Measurements from ENCODE around the gene SMYD3. TPM values are rescaled to one million over a fixed set of nuclear protein-coding genes. Genes with fewer than 3 reads are reported as not detected.

The SMYD3 gene
- total and polyA plus RNA-seq, 2 of the 13 experiments (the other 11 are each of a cell fraction or from before 2014, with no cell fraction given) = 27.7 to 35.8 TPM

DNA sequence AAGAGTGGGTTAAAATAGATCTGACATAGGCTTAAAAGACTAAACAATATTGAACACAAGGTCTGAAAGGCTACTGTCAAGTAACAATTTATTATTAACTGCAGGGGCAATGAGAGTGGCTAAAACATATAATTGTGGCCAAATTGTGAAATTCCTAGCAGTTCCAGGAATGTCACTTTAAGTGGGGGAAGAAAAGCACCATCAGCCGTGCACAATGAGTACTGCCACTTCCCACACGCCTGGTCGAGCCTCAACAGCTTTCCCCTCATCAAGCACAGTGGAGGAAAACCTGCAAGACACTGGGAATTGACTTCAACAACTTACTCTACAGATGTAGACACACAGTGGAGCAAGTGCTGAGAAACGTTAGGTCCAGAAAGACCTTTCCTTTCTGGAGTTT, 42.6 kb upstream of the SMYD3 start:
- intact Hi-C loops (cut with micrococcal nuclease; ENCODE audit: unreplicated experiment) (no loop called here), in situ Hi-C loops (cut with HindIII; ENCODE audit: extremely low pct_ligation_motif_present, low pct_unique_long_range_greater_than_20kb) (no loop called here)
- Histone ChIP-seq H3K27me3 (ENCODE audit: control insufficient read depth in 1 of 2, insufficient read depth in 2 of 2, low read length in 2 of 2) (no peaks in the 10 kb centered on the region), H3K9ac (ENCODE audit: insufficient read depth, low read depth, low read length) (no peak overlapping the region), H3K9me3 (ENCODE audit: low read length) (no peaks in the 10 kb centered on the region), H4K20me1 (ENCODE audit: insufficient read depth, low read length) (no peaks in the 10 kb centered on the region; the same call in 1 of the 2 replicates), H3K27ac (ENCODE audit: extremely low read length, insufficient read depth, low read length) (no peak overlapping the region), H2AFZ (ENCODE audit: low read length) (no peak overlapping the region), H3K36me3 (replicated peaks in 1 of 2; ENCODE audit: control insufficient read depth in 1 of 2, insufficient read depth in 2 of 2, low read length in 2 of 2) (peaks cover 23 to 57% of the 10 kb centered on the region in 2 experiments), H3K4me1 (ENCODE audit: insufficient read depth, low read length) (no peaks in the 10 kb centered on the region), H3K4me3 (replicated peaks in 1 of 3; ENCODE audit: insufficient read depth in 1 of 3, low read depth in 2 of 3, low read length in 3 of 3) (no peak overlapping the region), H3K4me2 (ENCODE audit: low read depth, low read length) (no peak overlapping the region), H3K79me2 (ENCODE audit: insufficient read depth, low read length) (peaks cover 5% of the 10 kb centered on the region)
- no peak for DNase-seq (ENCODE audit: low spot score)
- BruUV-seq (replicated peaks) = no TSS peak
- CTCF ChIA-PET (ENCODE audit: low intra/inter-chr PET ratio, low total read pairs) = no interaction called here
- WGBS (ENCODE audit: low lambda C conversion rate) = 94% methylated on average over 4 of the region's 4 CpGs
- no peak for ATAC-seq
- TF ChIP-seq ZSCAN29 (CRISPR knock-in tag; conservative IDR thresholded peaks at IDR 0.05) = no peak
- TF ChIP-seq, protein P1, sequence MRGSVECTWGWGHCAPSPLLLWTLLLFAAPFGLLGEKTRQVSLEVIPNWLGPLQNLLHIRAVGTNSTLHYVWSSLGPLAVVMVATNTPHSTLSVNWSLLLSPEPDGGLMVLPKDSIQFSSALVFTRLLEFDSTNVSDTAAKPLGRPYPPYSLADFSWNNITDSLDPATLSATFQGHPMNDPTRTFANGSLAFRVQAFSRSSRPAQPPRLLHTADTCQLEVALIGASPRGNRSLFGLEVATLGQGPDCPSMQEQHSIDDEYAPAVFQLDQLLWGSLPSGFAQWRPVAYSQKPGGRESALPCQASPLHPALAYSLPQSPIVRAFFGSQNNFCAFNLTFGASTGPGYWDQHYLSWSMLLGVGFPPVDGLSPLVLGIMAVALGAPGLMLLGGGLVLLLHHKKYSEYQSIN (CRISPR knock-in tag; IDR thresholded peaks at IDR 0.05; ENCODE audit: borderline replicate concordance) = no peak
- TF ChIP-seq, protein P2, sequence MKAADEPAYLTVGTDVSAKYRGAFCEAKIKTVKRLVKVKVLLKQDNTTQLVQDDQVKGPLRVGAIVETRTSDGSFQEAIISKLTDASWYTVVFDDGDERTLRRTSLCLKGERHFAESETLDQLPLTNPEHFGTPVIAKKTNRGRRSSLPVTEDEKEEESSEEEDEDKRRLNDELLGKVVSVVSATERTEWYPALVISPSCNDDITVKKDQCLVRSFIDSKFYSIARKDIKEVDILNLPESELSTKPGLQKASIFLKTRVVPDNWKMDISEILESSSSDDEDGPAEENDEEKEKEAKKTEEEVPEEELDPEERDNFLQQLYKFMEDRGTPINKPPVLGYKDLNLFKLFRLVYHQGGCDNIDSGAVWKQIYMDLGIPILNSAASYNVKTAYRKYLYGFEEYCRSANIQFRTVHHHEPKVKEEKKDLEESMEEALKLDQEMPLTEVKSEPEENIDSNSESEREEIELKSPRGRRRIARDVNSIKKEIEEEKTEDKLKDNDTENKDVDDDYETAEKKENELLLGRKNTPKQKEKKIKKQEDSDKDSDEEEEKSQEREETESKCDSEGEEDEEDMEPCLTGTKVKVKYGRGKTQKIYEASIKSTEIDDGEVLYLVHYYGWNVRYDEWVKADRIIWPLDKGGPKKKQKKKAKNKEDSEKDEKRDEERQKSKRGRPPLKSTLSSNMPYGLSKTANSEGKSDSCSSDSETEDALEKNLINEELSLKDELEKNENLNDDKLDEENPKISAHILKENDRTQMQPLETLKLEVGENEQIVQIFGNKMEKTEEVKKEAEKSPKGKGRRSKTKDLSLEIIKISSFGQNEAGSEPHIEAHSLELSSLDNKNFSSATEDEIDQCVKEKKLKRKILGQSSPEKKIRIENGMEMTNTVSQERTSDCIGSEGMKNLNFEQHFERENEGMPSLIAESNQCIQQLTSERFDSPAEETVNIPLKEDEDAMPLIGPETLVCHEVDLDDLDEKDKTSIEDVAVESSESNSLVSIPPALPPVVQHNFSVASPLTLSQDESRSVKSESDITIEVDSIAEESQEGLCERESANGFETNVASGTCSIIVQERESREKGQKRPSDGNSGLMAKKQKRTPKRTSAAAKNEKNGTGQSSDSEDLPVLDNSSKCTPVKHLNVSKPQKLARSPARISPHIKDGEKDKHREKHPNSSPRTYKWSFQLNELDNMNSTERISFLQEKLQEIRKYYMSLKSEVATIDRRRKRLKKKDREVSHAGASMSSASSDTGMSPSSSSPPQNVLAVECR (CRISPR knock-in tag; IDR thresholded peaks at IDR 0.05; ENCODE audit: borderline replicate concordance) = no peak
- FAIRE-seq = no peak
- POLR2A ChIA-PET = no interaction called here
